HG02973 (cell line): ENCODE data around the gene STEAP1B.
A peak's percentile ranks its signal among the peaks of the same experiment; 100 is the strongest.
"Not testable (repeated sequence)": the region's sequence is repeated elsewhere in the genome, so short reads cannot be mapped to it uniquely, and the experiment has no call there.

ENCODE experiments used
- ATAC-seq: cut with Tn5 transposase; IDR thresholded peaks from one replicate; pipeline ENCODE4 v1.9.1; 2021; ENCODE audit warnings: moderate library complexity; ENCODE audit not compliant: unreplicated experiment

Gene STEAP1B

DNA sequence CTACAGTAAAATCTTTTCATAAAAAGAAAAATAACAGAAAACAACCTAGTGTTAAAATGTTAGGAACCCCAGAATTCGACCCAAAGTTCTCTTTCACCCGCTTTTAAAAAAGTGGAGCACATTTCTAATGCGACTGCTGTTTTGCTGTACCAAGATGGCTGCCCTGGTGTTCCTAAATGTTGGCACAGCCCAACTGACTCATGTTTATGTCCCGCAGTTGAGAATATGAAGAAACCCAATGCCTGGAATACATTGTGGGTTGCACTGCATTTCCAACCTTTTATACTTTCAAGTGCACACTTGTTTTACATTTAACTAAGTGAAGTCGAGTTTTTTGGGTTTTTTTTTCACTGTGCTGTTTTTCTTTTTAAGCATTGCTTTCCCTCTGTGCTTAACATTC lies 944 bp downstream of the STEAP1B start:
- no peak for ATAC-seq

- ATAC-seq, result not testable (repeated sequence)
These were observed 3.1 kb downstream of the STEAP1B start for GRCh38 chr7:22496912-22497311.

DNA sequence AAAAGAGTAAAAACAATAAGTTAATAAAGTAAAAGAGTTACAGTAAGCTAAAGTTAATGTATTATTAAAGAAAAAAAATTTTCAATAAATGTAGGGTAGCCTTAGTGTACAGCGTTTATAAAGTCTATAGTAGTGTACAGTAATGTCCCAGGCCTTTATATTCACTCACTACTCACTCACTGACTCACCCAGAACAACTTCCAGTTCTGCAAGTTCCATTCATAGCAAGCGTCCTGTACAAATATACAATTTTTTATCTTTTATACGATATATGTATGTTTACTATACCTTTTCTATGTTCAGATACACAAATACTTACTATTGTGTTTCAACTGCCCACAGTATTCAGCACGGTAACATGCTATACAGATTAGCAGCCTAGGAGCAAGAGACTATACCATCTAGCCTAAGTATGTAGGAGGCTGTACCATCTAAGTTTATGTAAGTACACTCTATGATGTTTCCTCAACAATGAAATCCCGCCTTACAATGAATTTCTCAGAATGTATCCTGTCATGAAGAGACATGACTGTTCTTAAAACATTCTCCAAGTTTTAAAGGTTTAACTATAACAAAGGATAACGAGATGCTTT lies 3.6 kb downstream of the STEAP1B start:
- not testable (repeated sequence) for ATAC-seq

GRCh38 chr7:22493160-22493925 lies 6.6 kb downstream of the STEAP1B start:
- not testable (repeated sequence) for ATAC-seq

DNA sequence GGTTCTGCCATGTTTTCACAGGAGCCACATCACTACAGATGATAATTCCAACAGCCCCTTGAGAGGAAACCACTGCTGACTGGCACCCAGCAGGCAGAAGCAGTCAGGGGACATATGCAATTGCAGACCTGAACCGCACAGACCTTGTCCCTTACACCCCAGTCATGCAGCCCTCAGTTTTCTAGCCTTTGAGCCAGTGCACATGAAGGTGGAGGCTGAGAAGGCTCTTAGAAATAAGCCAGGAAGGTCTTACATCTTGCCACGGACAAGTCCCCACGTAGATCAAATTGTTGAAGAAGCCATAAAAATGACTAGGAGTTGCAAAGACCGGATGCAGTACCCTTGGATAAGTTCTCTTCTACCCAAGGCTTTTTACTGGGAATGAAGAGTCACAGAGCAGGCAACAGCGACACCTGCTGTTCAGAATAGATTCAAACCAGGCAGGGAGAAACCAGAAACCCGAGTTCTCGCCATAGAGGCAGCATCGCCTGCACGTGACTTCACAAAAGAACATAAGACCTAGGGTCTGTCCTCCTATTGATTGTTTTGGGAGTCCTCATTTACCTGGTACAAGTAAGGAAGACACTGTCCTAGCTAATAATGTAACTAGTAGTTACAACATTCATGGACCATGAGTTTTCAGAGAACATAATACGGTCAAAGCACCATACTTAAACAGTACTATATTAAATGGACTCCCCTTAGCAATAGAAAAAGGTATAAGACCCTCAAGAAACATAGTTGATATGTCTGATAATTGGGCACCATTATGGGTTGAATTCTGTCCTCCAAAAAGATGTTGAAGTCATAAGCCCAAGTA lies 11.1 kb downstream of the STEAP1B start:
- peak; percentile 67 for ATAC-seq

GRCh38 chr7:22487978-22488642 lies 11.9 kb downstream of the STEAP1B start:
- no peak for ATAC-seq

DNA sequence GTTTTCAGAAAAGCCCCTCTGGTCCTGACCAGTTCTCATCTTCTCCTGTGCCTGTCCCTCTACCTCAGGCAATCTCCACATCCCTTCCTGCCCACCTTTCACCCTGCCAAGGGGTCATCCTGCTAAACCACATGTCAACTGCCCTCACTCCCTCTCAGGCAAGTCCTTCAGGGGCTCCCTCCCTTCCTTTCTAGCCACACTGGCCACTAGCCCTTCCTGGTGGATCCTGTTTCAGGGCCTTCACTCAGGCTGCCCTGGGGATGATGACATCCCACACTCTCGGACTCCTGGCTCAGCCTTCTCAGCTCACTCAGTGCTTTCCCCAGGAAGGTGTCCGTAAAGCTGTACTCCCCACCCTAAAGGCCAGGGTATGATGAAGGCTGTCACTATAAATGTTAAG lies 13.4 kb downstream of the STEAP1B start:
- no peak for ATAC-seq

DNA sequence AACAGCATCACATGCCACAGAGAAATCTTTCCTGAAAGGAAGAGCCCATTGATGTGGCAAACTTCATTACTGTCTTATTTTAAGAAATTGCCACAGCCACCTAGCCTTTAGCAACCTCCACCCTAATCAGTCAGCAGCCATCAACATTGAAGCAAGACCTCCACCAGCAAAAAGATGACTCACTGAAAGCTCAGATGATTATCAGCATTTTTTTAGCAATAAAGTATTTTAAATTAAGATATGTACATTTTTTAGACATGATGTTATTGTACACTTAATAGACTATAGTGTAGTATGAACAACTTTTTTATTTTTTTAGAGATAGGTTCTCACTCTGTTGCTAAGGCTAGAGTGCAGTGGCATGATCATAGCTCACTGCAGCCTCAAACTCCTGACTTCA lies 14.8 kb downstream of the STEAP1B start:
- ATAC-seq, result no peak

GRCh38 chr7:22482503-22482902 lies 17.5 kb downstream of the STEAP1B start:
- no peak for ATAC-seq

- peak; percentile 75 for ATAC-seq
These were observed 18.3 kb downstream of the STEAP1B start for GRCh38 chr7:22481726-22482125.

- ATAC-seq, result no peak
These were observed 19.4 kb downstream of the STEAP1B start for GRCh38 chr7:22480523-22481075.

DNA sequence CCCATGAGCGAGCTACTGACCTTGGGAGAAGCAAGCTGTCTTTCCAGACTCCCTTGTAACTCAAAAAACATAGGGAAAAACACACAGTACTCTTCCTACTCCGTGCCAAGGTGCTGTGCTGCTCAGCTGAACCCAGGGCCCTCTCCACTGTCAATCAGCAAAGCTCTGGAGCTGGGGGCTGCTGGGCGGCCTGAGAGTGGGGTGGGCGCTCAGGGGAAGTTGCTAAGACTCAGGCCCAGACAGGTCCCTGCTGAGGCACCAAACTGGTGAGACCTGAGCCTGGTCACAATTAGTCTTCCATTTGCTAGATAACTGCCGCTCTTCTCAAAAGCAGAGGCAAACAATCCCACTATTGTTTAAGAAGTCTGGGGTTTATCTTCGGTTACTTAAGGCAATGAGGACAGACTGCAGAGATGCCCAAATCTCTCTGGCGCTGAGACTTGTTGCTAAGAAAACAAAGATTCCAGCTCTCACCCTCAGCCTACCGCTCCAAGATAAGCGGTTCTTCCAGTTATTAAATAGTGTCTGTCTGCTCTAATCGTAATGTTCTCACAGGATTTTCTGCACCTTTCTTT lies 22.0 kb downstream of the STEAP1B start:
- no peak for ATAC-seq

- no peak for ATAC-seq
These were observed 22.7 kb downstream of the STEAP1B start for GRCh38 chr7:22477262-22477661.

GRCh38 chr7:22476824-22477223 lies 23.2 kb downstream of the STEAP1B start:
- ATAC-seq, result no peak

GRCh38 chr7:22474645-22475044 lies 25.3 kb downstream of the STEAP1B start:
- ATAC-seq, result no peak

DNA sequence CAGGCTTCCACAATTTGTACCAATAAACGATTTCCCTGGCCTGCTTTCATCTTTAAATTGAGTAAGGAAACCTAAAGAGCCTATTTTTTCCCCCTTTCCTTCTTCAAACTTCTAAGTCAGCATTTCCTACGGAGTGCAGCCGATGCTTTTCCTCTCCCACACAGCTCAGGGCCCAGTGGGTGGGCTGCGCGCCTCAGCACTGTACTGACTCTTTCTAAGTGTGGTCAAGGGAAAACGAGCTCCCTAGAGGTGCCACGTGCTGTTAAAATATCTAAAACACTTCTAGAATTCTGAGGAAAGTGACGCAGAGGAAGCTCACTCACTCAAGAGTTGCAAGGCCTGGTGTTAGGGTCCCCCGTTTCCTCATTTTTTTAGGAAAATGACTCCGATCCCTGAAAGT lies 29.0 kb downstream of the STEAP1B start:
- ATAC-seq, result no peak

DNA sequence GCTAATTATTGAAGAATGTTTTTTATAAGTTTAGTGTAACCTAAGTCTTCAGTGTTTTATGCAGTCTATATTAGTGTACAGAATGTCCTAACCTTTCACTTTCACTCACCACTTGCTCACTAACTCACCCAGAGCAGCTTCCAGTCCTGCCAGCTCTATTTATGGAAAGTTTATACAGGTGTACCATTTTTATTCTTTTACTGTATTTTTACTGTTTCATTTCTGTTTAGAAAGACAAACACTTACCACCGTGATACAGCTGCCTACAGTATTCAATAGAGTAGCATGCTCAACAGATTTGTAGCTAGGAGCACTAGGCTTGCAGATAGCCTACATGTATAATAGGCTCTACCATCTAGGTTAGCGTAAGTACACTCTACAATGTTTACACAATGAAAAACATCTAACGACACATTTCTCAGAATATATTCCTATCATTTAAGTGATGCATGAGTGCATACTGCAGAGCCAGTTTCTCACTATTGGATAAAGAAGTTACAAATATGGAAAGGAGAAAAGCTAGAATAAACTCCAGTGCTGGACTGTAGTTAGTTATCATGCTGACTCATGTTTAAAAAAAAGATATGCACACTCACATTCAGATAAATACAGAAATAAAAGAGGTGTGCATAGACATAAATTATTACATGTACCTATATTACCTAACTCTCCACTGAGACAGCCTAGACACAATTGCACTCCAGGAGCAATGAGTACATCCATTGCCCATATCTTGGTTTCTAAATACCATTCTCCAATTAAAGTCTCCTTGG lies 30.4 kb downstream of the STEAP1B start:
- peak; percentile 51 for ATAC-seq

GRCh38 chr7:22468609-22469008 lies 31.4 kb downstream of the STEAP1B start:
- no peak for ATAC-seq

GRCh38 chr7:22464299-22464698 lies 35.7 kb downstream of the STEAP1B start:
- no peak for ATAC-seq
